Measurements from ENCODE around the gene NCAN. TPM values are rescaled to one million over a fixed set of nuclear protein-coding genes. Genes with fewer than 3 reads are reported as not detected.

NCAN gene
- total RNA-seq, 4 donors from 2014 or later: not detected

- H3K4me3 ChIP-seq (ENCODE audit: low read depth, poor library complexity, severe bottlenecking): no peak overlapping the region
- intact Hi-C loops (cut with DNase I; ENCODE audit: low total_unique reads): no loop called here
- 3 to 11% methylated on average over 8 to 51 of the region's 59 CpGs for WGBS, 2 donors
- DNase-seq (ENCODE audit: low spot score in 2 of 2): peak; percentile 31 to 88
- peak in 1 of 3 donors; percentile 13 for TF ChIP-seq CTCF (IDR thresholded peaks at IDR 0.05)
- TF ChIP-seq POLR2A (IDR thresholded peaks at IDR 0.05): no peak
Observed at GRCh38 chr19:19224852-19225494, 13.2 kb downstream of the NCAN start.

GRCh38 chr19:19226204-19226603, 14.4 kb downstream of the NCAN start:
- no peak for TF ChIP-seq POLR2A (IDR thresholded peaks at IDR 0.05)
- TF ChIP-seq CTCF (IDR thresholded peaks at IDR 0.05): no peak
- no peak overlapping the region for H3K4me3 ChIP-seq (ENCODE audit: low read depth, poor library complexity, severe bottlenecking)
- DNase-seq (ENCODE audit: low spot score in 2 of 2): no peak
- WGBS, 2 donors: 80 to 82% methylated on average over 5 of the region's 5 CpGs
- intact Hi-C loops (cut with DNase I; ENCODE audit: low total_unique reads): no loop called here

- intact Hi-C loops (cut with DNase I; ENCODE audit: low total_unique reads): no loop called here
- WGBS, 2 donors: 66 to 69% methylated on average over 10 of the region's 10 CpGs
- H3K4me3 ChIP-seq (ENCODE audit: low read depth, poor library complexity, severe bottlenecking): no peak overlapping the region
- TF ChIP-seq CTCF (IDR thresholded peaks at IDR 0.05): no peak
- TF ChIP-seq POLR2A (IDR thresholded peaks at IDR 0.05): no peak
- no peak for DNase-seq (ENCODE audit: low spot score in 2 of 2)
Observed at GRCh38 chr19:19226663-19227062, 14.9 kb downstream of the NCAN start.

GRCh38 chr19:19227217-19227616, 15.5 kb downstream of the NCAN start:
- DNase-seq (ENCODE audit: low spot score in 2 of 2): no peak
- TF ChIP-seq POLR2A (IDR thresholded peaks at IDR 0.05) (no peak), CTCF (IDR thresholded peaks at IDR 0.05) (no peak)
- no peak overlapping the region for H3K4me3 ChIP-seq (ENCODE audit: low read depth, poor library complexity, severe bottlenecking)
- intact Hi-C loops (cut with DNase I; ENCODE audit: low total_unique reads): no loop called here
- 89 to 92% methylated on average over 2 to 4 of the region's 4 CpGs for WGBS, 2 donors

GRCh38 chr19:19229701-19230100, 17.9 kb downstream of the NCAN start:
- 81 to 90% methylated on average over 3 of the region's 3 CpGs for WGBS, 2 donors
- no peak overlapping the region for H3K4me3 ChIP-seq (ENCODE audit: low read depth, poor library complexity, severe bottlenecking)
- intact Hi-C loops (cut with DNase I; ENCODE audit: low total_unique reads): no loop called here
- DNase-seq (ENCODE audit: low spot score in 2 of 2): no peak
- no peak for TF ChIP-seq CTCF (IDR thresholded peaks at IDR 0.05)
- no peak for TF ChIP-seq POLR2A (IDR thresholded peaks at IDR 0.05)

- no peak for DNase-seq (ENCODE audit: low spot score in 2 of 2)
- no peak for TF ChIP-seq POLR2A (IDR thresholded peaks at IDR 0.05)
- no peak for TF ChIP-seq CTCF (IDR thresholded peaks at IDR 0.05)
- H3K4me3 ChIP-seq (ENCODE audit: low read depth, poor library complexity, severe bottlenecking): no peak overlapping the region
- intact Hi-C loops (cut with DNase I; ENCODE audit: low total_unique reads): no loop called here
- WGBS, 2 donors: 81 to 87% methylated on average over 9 of the region's 9 CpGs
Observed at GRCh38 chr19:19230999-19231398, 19.2 kb downstream of the NCAN start.
